K562 (cell line): ENCODE measurements around the gene OR4N5.

ENCODE experiments used
- EGR1 ChIP-seq: fragments of 450-650 bp; conservative IDR thresholded peaks from 2 replicates; pipeline ENCODE4 v1.6.1; 2017; ENCODE audit warnings: mild to moderate bottlenecking
- EZH2 ChIP-seq: IDR thresholded peaks from 2 replicates; pipeline ENCODE4 v1.6.1; 2012; ENCODE audit warnings: low read depth, mild to moderate bottlenecking, inconsistent platforms, low read length, borderline replicate concordance
- LARP7 ChIP-seq: fragments of 450-650 bp; IDR thresholded peaks from 2 replicates; pipeline ENCODE4 v1.6.1; 2016
- POLR2A ChIP-seq: fragments of 450-650 bp; conservative IDR thresholded peaks from 2 replicates; pipeline ENCODE4 v1.6.1; 2016
- POLR2AphosphoS2 ChIP-seq: IDR thresholded peaks from 2 replicates; pipeline ENCODE4 v1.6.1; 2012; ENCODE audit warnings: low read length, improper control_type of control experiment
- STAT6 ChIP-seq: sonication (generic); formaldehyde crosslinking; IDR thresholded peaks from 2 replicates; pipeline ENCODE4 v1.8.1; 2023; ENCODE audit warnings: mild to moderate bottlenecking, missing genetic modification reagents
- TFAP4 ChIP-seq: sonication (generic); formaldehyde crosslinking; IDR thresholded peaks from 2 replicates; pipeline ENCODE4 v1.8.0; 2022; ENCODE audit warnings: missing genetic modification reagents, mild to moderate bottlenecking, moderate library complexity, borderline replicate concordance
- ZFP36 ChIP-seq: fragments of 150-350 bp; IDR thresholded peaks from 2 replicates; pipeline ENCODE4 v1.6.1; 2018; ENCODE audit warnings: low read length, low read depth; ENCODE audit not compliant: partially characterized antibody
- ZNF121 ChIP-seq: sonication (generic); formaldehyde crosslinking; conservative IDR thresholded peaks from 2 replicates; pipeline ENCODE4 v1.8.0; 2022; ENCODE audit warnings: missing genetic modification reagents
- ZNF639 ChIP-seq, 2 experiments: fragments of 200-800 bp in 1 of 2; sonication (Bioruptor generic) in 1 of 2; sonication (generic) in 1 of 2; formaldehyde crosslinking in 1 of 2; IDR thresholded peaks in 1 of 2; conservative IDR thresholded peaks in 1 of 2; 2 replicates each; pipeline versions ENCODE4 v1.5.0 to v1.6.1; 2016 to 2020; ENCODE audit warnings: missing compliant biosample characterization in 1 of 2, missing genetic modification characterization in 1 of 2, missing genetic modification reagents in 1 of 2
- TF ChIP-seq, protein P1 (sequence below), 2 experiments: fragments of 450-650 bp; formaldehyde crosslinking in 1 of 2; IDR thresholded peaks; 2 replicates each; pipeline versions ENCODE4 v1.4.0 to v1.6.1; 2014 to 2020; ENCODE audit warnings: mild to moderate bottlenecking in 2 of 2, borderline replicate concordance in 1 of 2, low read depth in 1 of 2

DNA sequence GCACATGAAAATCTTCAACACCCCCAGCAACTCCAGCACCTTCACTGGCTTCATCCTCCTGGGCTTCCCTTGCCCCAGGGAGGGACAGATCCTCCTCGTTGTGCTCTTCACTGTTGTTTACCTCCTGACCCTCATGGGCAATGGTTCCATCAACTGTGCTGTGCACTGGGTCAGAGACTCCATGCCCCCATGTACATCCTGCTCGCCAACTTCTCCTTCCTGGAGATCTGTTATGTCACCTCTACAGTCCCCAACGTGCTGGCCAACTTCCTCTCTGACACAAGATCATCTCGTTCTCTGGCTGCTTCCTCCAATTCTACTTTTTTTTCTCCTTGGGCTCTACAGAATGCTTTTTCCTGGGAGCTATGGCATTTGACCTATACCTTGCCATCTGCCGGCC, 40.6 kb downstream of the OR4N5 start:
- no peak for TF ChIP-seq STAT6 (CRISPR knock-in tag)
- TF ChIP-seq TFAP4, result no peak
- no peak for TF ChIP-seq EZH2
- TF ChIP-seq, protein P1, sequence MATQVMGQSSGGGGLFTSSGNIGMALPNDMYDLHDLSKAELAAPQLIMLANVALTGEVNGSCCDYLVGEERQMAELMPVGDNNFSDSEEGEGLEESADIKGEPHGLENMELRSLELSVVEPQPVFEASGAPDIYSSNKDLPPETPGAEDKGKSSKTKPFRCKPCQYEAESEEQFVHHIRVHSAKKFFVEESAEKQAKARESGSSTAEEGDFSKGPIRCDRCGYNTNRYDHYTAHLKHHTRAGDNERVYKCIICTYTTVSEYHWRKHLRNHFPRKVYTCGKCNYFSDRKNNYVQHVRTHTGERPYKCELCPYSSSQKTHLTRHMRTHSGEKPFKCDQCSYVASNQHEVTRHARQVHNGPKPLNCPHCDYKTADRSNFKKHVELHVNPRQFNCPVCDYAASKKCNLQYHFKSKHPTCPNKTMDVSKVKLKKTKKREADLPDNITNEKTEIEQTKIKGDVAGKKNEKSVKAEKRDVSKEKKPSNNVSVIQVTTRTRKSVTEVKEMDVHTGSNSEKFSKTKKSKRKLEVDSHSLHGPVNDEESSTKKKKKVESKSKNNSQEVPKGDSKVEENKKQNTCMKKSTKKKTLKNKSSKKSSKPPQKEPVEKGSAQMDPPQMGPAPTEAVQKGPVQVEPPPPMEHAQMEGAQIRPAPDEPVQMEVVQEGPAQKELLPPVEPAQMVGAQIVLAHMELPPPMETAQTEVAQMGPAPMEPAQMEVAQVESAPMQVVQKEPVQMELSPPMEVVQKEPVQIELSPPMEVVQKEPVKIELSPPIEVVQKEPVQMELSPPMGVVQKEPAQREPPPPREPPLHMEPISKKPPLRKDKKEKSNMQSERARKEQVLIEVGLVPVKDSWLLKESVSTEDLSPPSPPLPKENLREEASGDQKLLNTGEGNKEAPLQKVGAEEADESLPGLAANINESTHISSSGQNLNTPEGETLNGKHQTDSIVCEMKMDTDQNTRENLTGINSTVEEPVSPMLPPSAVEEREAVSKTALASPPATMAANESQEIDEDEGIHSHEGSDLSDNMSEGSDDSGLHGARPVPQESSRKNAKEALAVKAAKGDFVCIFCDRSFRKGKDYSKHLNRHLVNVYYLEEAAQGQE (IDR thresholded peaks at IDR 0.05; ENCODE audit: borderline replicate concordance), result no peak
- TF ChIP-seq, protein P1 (CRISPR knock-in tag; IDR thresholded peaks at IDR 0.05; ENCODE audit: low read depth), result no peak
- no peak for TF ChIP-seq ZNF121 (CRISPR knock-in tag)
- no peak for TF ChIP-seq EGR1
- no peak for TF ChIP-seq LARP7
- no peak for TF ChIP-seq POLR2AphosphoS2
- TF ChIP-seq ZNF639 (CRISPR knock-in tag; conservative IDR thresholded peaks at IDR 0.05 in 1 of 2, IDR thresholded peaks at IDR 0.05 in 1 of 2), result no peak
- no peak for TF ChIP-seq ZFP36
- no peak for TF ChIP-seq POLR2A
